HG03108 (cell line): ENCODE results near the gene TRPM3.

ENCODE experiments used
- ATAC-seq: cut with Tn5 transposase; IDR thresholded peaks from one replicate; pipeline ENCODE4 v1.9.1; 2021; ENCODE audit warnings: moderate library complexity; ENCODE audit not compliant: unreplicated experiment

The TRPM3 gene

GRCh38 chr9:71098801-71099200 lies 22.6 kb downstream of the TRPM3 start:
- no peak for ATAC-seq

DNA sequence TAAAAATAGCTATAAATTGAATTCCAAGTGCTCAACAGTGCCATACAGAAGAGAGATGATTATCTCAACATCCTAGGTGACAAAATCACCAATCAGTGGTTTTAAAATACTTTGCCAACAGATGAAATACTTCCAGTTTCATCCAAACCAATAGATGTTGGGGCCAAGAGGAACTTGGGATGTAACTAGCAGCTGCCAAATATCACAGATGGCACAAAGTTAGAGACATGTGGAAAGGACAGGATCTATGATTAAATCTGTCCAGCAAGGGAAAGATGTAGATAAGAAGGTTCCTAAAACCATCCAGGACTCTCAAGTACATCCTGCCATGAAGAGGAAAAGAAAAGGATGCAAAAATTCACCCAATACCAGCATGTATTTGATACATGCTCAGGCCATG lies 23.8 kb downstream of the TRPM3 start:
- ATAC-seq: no peak

GRCh38 chr9:71096421-71097108 lies 24.9 kb downstream of the TRPM3 start:
- ATAC-seq: no peak

DNA sequence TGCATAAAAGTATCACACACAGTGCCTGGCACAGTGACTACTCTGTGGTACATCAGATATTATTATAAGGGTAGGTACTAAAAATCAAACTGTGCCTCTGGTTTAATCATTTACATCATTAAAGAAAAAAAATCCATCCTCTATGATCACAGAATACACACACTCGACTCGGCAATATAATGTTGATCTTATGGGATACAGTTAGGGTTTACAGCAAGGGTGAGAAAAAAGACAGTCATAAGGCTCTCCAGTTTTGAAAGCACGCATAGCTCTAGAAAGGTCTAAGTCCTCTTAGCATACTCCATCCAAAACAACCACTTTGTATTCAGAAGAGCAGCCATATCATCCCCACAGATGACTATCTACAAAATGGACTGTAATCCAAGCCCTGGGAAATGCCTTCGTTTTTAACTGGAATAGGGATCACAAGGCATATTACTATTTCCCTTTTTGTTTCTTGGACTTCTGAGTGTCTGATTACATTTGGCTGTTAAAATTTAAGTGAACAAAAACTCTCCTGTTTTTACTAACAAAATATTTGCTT lies 26.6 kb downstream of the TRPM3 start:
- no peak for ATAC-seq

DNA sequence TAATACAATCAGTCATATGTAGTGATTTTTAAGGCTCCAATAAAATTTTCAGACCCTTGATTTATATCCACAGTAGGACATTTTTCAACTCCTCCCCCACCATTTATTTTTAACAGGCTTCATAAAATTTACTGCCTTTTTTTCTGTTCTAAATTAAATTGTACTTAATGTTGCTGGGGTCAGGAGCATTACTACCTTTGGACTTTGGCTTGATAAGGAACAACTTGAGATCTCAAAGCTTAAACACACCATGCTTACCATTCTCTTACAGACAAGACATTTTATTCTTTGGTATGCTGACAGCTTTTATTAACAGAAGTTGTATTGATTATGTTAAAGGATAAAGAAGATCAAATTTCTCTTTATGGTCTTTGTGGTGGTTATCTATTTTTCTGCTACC lies 30.5 kb downstream of the TRPM3 start:
- ATAC-seq: no peak

DNA sequence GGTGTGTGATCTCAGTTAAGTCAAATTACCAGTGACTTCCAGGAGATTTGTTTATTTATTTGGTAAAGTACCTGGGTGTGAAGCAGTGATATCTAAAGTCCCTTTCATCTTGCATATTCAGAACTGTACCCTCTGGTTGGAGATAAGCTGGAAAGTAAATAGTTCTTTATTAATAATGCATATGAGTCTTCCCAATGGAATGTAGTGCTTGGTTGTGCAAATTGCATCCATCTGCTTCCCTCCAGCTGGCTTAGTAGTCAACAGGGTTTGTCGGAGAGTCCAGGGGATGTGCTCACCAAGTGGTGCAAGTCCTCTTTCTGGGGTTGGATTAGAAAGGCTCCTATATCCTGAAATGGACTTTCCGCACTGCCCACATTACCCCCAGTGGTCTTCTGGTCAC lies 42.0 kb downstream of the TRPM3 start:
- ATAC-seq: no peak

GRCh38 chr9:71076096-71076495 lies 45.3 kb downstream of the TRPM3 start:
- ATAC-seq: no peak

GRCh38 chr9:71073494-71073893 lies 47.9 kb downstream of the TRPM3 start:
- no peak for ATAC-seq

DNA sequence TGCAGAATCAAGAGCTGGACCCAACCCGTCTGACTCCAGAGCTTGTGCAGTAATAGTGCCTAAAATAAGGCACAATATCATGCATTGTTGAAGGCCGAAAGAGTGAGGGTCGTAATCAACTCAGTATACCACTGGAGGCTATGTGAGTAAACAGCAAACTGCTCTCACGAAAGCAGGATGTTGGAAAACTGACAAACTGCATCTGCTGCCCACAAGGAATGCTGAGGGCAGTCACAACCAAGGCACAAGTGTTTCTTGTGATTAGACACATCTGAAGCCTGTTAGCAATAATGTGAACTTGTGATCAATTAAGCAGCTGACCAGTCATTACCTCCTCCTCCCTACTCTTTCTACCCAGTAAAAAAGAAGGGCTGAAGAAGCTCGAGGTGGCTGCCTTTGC lies 48.8 kb downstream of the TRPM3 start:
- ATAC-seq: no peak

DNA sequence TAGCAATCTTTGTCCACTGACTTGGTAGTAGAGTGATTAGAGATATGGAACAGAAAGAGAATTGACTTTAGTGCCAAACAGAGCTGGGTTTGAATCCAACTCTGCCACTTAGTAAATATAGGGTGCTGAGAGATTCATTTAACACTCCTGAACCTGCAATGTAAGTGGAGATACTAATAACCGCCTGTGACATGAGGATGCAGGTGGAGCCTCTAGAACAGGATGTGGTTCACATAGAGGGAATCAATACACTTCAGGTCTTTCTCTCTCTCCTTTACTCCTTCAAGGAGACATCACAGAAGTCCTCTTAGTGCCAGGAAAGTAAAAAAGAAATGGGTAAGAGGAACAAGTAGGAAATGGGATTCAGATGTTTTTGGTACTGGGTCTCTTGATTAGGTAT lies 49.8 kb downstream of the TRPM3 start:
- no peak for ATAC-seq

DNA sequence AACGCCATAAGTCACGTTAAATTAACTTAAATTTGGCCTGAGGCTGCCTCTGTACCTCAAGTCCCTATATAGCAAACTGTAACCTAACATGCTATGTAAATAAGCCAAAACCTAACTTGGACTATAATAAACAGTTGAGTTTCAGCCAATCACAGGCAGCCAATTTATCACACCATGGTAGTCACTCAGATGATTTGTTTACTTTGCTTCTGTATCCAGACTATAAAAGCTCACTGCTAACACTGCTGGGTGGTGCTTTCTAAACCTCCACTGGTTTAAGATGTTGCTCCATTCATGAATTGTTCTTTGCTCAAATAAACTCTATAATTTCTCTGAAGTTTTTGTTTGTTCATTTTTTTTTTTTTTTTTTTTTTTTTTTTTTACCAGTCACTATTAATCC lies 62.8 kb downstream of the TRPM3 start:
- ATAC-seq: no peak

DNA sequence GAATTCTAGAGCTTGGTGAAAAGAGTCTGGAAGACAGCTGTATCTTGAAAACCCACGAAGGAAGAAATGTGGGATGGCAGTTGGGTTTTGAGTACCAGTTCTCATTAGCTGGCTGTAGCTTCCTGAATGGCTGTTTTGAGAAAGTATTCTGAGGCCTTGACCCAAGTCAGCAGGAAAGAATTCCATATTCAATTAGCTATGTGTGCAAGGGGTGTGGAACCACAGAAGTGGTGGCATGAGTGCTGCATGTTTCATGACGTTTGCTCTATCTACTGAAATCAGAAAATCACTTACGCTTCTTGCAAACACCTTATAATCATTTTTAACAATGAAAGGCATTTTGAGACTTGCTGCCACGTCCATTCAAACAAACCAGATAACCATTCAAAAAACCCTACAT lies 69.1 kb downstream of the TRPM3 start:
- ATAC-seq: no peak

- no peak for ATAC-seq
Measured at GRCh38 chr9:71048280-71048679, 73.1 kb downstream of the TRPM3 start.

GRCh38 chr9:71042448-71042990 lies 78.9 kb downstream of the TRPM3 start:
- no peak for ATAC-seq

DNA sequence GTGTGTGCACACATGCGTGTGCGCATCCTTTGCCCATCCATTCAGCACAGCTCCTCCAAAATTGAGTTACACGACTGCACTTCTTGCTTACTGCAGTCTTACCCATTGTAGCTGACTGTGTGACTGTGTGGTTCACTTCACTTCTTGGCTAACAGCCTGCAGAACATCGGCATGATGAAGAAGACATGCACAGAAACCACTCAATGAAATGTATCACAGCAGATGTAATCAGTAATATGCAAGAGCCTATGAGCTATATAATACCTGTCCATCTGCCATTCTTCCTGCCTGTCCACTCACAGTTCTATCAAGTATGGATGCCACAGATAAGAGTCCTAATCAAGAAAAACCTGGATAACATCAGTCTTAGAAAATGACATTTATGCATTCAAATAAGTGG lies 83.9 kb downstream of the TRPM3 start:
- ATAC-seq: no peak

DNA sequence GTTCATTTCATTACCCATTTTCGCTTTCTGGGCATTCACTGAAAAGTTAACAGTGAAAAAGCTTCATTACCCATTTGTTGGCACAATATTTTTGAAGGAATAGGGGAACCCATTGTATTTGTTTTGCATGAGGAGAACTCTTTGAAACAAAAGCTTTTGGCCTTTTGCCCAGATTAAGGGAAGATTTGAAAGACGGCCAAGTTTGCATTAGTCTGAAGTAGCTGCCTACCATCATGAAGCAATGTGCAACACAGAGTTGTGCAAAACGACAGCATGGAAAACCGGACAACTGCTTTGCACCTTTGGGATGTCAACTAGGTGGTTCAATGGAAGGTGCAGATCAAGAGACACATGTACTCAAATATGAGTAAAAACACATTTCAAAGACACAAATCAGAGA lies 84.9 kb downstream of the TRPM3 start:
- ATAC-seq: no peak

DNA sequence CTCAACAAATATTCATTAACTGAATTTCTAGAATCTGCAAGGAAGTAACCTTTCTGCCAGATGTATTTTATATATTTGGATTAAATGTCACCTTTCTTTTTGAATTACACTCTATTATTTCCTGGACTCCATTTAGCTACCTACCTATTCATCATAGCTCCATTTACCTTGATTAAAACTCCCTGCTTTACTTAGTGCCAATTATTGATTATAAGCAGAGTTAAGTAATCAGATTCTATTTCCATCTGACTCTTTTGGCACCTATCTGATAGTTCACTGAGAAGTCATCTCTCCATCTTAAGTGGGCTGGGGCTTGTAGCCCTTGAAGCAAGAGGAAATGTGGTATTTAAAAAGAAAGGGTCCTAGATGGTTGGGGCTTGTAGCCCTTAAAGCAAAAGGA lies 88.6 kb downstream of the TRPM3 start:
- no peak for ATAC-seq

DNA sequence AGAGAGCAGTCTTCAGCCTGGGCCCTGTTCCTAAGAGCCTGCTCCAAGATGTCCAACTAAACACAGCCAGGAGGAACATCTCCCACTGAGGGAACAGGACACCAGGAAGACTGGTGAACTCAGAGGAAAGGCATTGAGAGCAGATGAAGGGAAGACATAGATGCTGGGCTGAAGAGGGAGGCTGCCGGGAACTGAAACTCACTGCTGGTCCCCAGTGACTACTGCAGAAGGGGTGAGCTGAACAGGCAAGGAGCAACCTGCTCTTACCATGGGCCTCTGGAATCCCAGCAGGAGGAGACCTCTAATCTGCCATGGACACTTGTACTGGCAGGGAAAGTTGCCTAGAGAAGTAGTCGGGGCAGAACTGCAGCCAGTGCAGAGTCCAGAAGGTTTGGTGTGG lies 95.7 kb downstream of the TRPM3 start:
- no peak for ATAC-seq

DNA sequence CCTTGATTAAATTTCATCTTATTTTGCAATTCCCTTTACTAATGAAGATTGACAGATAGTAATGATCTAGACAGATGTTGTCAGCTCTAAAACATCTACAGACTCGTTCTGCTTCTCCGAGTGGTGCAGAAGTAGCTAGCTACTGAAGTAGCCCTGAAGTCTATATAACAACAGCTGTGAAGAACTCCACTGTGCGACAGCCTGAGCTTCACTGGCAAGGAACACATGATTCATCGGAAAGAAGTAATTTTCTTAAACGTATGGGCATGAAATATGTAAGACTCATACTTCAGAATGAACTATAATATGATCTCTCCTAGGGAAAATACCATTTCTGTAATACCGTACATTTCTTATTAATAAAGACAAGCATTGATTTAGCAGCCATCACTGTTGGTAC lies 96.2 kb downstream of the TRPM3 start:
- no peak for ATAC-seq

DNA sequence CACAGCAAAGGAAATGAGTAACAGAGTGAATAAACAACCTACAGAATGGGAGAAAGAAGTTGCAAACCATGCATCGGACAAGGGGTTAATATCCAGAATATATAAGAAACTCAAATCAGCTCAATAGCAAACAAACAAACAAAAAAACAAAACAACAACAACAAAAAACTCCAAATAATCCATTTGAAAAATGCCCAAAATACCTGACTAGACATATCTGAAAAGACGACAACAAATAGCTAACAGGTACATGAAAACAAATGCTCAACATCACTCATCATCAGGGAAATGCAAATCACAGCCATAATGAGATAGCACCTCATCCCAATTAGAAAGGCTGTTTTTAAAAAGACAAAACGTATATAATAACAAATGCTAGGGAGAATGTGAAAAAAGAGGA lies 111.2 kb downstream of the TRPM3 start:
- ATAC-seq: no peak

DNA sequence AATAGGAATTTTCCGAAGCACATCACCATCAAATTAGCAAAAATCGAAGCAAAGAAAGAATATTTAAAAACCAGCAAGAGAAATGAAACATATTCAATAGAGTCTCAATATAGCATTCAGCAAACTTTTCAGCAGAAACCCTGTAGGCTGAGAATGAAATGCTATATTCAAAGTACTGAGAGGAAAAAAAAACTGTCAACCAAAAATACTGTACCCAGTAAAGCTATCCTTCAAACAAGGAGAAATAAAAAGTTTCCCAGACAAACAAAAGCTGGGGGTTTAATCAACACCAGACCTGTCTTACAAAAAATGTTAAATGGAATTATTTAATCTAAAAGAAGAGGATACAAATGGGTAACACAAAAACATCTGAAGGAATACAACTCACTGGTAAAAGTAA lies 116.0 kb downstream of the TRPM3 start:
- ATAC-seq: no peak

DNA sequence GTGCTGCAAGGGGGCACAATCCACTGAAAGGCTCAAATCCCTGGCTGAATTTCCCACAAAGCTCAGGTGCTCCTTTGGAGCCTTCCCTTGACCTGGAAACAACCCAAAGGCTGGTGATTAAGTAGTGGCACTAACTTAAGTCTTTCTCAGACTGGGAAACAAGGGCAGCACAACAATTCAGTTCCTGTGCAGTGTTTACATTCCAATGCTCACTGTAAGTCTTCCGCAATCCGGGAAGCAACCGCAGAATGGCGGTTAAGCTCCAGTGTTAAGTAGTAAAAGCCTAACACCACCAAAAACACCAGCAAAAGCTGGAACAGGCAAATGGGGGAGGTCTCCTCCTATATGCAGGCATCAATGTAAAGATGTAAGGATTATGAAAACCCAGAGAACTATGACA lies 117.2 kb downstream of the TRPM3 start:
- no peak for ATAC-seq

- no peak for ATAC-seq
Measured at GRCh38 chr9:71003346-71003745, 118.1 kb downstream of the TRPM3 start.
